HG03565 (cell line): ENCODE results near the gene GTPBP6.
"Not testable (repeated sequence)": the region's sequence is repeated elsewhere in the genome, so short reads cannot be mapped to it uniquely, and the experiment has no call there.

Experiments
- ATAC-seq: cut with Tn5 transposase; IDR thresholded peaks from one replicate; pipeline ENCODE4 v1.9.1; 2021; ENCODE audit warnings: mild to moderate bottlenecking, moderate library complexity; ENCODE audit not compliant: unreplicated experiment

Gene GTPBP6

GRCh38 chrX:351736-352135 lies 33.1 kb upstream of the GTPBP6 start:
- ATAC-seq: no peak

GRCh38 chrX:351324-351641 lies 32.7 kb upstream of the GTPBP6 start:
- ATAC-seq: not testable (repeated sequence)

GRCh38 chrX:350534-351323 lies 32.1 kb upstream of the GTPBP6 start:
- no peak for ATAC-seq

GRCh38 chrX:350148-350533 lies 31.5 kb upstream of the GTPBP6 start:
- ATAC-seq: no peak

GRCh38 chrX:349702-350101 lies 31.1 kb upstream of the GTPBP6 start:
- no peak for ATAC-seq

- no peak for ATAC-seq
Observed at GRCh38 chrX:349196-349595, 30.6 kb upstream of the GTPBP6 start.

GRCh38 chrX:348461-349117 lies 30.0 kb upstream of the GTPBP6 start:
- ATAC-seq: no peak

- ATAC-seq: no peak
Observed at GRCh38 chrX:347351-348117, 28.9 kb upstream of the GTPBP6 start.

- no peak for ATAC-seq
Observed at GRCh38 chrX:346034-346813, 27.6 kb upstream of the GTPBP6 start.

GRCh38 chrX:345020-345925 lies 26.7 kb upstream of the GTPBP6 start:
- ATAC-seq: no peak

- no peak for ATAC-seq
Observed at GRCh38 chrX:344371-344901, 25.8 kb upstream of the GTPBP6 start.

- ATAC-seq: no peak
Observed at GRCh38 chrX:341541-342101, 23.0 kb upstream of the GTPBP6 start.

- no peak for ATAC-seq
Observed at GRCh38 chrX:340641-341423, 22.2 kb upstream of the GTPBP6 start.

GRCh38 chrX:340121-340520 lies 21.5 kb upstream of the GTPBP6 start:
- ATAC-seq: no peak

GRCh38 chrX:338836-339400 lies 20.3 kb upstream of the GTPBP6 start:
- ATAC-seq: no peak

GRCh38 chrX:338281-338835 lies 19.8 kb upstream of the GTPBP6 start:
- no peak for ATAC-seq

GRCh38 chrX:337331-337831 lies 18.8 kb upstream of the GTPBP6 start:
- no peak for ATAC-seq

GRCh38 chrX:336227-336626 lies 17.6 kb upstream of the GTPBP6 start:
- ATAC-seq: no peak
